K562 treated with DMSO at 1 percent for 48 hours (cell line): ENCODE measurements around the gene MAB21L3. TPM values are rescaled to one million over a fixed set of nuclear protein-coding genes. Genes with fewer than 3 reads are reported as not detected.

Experiments used
- total RNA-seq: library from RNA; unstranded; fragments of 300-600 nt; gene quantifications from 2 replicates; pipeline ENCODE4 v1.2.3, GENCODE V29; 2022; ENCODE audit warnings: low replicate concordance; ENCODE audit errors: extremely low read depth

The MAB21L3 gene
- total RNA-seq = not detected in 2 replicates

DNA sequence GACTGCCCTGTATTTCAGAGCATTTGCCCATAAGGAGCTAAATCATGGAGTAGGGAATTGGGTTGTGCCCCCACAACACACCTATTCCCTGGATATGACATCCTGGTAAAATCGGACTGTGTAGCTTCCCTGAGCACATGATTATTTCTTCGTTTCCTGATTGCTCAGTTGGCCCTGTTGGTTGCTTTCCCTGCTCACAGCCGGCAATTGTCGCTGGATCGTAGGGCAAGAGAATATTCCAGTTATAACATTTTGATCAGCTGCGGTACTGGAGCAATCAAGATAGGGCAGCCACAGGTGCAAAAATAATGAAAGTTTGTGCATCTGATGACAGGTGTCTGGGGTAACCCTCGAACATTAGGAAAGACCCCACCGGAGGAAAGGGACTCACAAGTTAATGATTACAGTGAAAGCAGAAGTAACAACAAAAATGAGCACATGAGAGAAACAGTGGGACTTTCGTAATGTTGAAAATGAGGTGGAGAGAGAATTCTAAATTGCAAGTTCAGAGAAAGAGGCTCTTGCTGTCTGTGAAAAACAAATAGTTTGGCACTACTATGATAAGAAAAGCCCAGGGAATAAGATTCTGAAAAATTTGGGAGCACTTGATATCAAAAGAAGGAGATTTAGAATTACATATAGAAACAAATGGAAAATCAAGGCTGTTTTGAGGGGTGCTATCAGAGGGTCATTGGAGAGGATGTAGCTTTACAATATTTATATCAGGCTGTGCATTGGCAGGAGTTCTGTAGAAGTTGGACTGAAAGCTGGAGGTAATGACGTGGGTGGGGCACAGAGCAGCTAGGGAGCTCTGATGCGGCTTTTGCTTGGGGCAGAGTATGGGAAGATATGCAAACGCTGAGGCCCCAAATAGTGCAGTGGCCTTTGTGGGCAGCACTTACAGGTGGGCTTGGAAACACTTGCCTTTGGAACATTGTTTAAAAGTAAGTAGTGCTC, at the start of gene MAB21L3:
Gene MAB21L3 (plus strand): TSS at position 833 of the 957 bp plus-strand sequence. CDS start 1,217 bp downstream, outside the sequence.

Other genes with a start within 250 kb of the MAB21L3 start
- gene SLC22A15, start 134.9 kb upstream of the MAB21L3 start, total RNA-seq = not detected in 2 replicates